H1 (cell line): ENCODE results near the gene LAPTM4A. TPM values are rescaled to one million over a fixed set of nuclear protein-coding genes. Genes with fewer than 3 reads are reported as not detected.

Experiments used
- CTCF ChIA-PET: fragments of 300-600 bp; sonication (Branson Sonifier 250); formaldehyde crosslinking; loops from one replicate; lab custom pipeline; 2021; ENCODE audit not compliant: partially characterized antibody; lab: Charles Lee
- POLR2A ChIA-PET: fragments of 300-600 bp; sonication (Branson Sonifier 250); formaldehyde crosslinking; loops from one replicate; lab custom pipeline; 2021; ENCODE audit warnings: inconsistent platforms; ENCODE audit not compliant: partially characterized antibody; lab: Charles Lee
- DNase-seq, 2 experiments: peaks; one replicate each; pipeline versions ENCODE4 v3.0.0 to v3.0.0-alpha.2; 2010 to 2022; ENCODE audit warnings: low spot score in 2 of 2, low read depth in 1 of 2, mixed read lengths in 1 of 2
- FAIRE-seq: peaks from 2 replicates; lab custom pipeline; 2011; peaks lifted over from hg19 to GRCh38; lab: Jason Lieb, UNC
- H2AFZ ChIP-seq: 2 replicates; pipeline ENCODE4 v1.8.1; 2012; ENCODE audit warnings: low read length, inconsistent platforms
- H2AK5ac ChIP-seq: 2 replicates; pipeline ENCODE4 v1.6.1; 2013; ENCODE audit warnings: low read depth, low read length
- H2BK120ac ChIP-seq: replicated peaks from 2 replicates; pipeline ENCODE3; 2013; ENCODE audit warnings: low read depth, low read length, inconsistent platforms
- H2BK12ac ChIP-seq: 2 replicates; pipeline ENCODE4 v1.6.1; 2013; ENCODE audit warnings: low read depth, low read length
- H2BK15ac ChIP-seq: 2 replicates; pipeline ENCODE4 v1.6.1; 2013; ENCODE audit warnings: low read length
- H2BK20ac ChIP-seq: 2 replicates; pipeline ENCODE4 v1.6.1; 2013; ENCODE audit warnings: low read length
- H2BK5ac ChIP-seq: 2 replicates; pipeline ENCODE4 v1.6.1; 2013; ENCODE audit warnings: low read depth, low read length
- H3K14ac ChIP-seq: 2 replicates; pipeline ENCODE4 v1.6.1; 2013; ENCODE audit warnings: inconsistent platforms; ENCODE audit not compliant: insufficient read length
- H3K18ac ChIP-seq: 2 replicates; pipeline ENCODE4 v1.6.1; 2013; ENCODE audit warnings: low read length; ENCODE audit errors: extremely low read depth
- H3K23ac ChIP-seq: 2 replicates; pipeline ENCODE4 v1.6.1; 2013; ENCODE audit warnings: inconsistent platforms; ENCODE audit not compliant: insufficient read length
- H3K23me2 ChIP-seq: 2 replicates; pipeline ENCODE4 v1.6.1; 2013; ENCODE audit warnings: low read depth, low read length
- H3K27ac ChIP-seq: 2 replicates; pipeline ENCODE4 v1.6.1; 2011; ENCODE audit warnings: low read depth, low read length, inconsistent platforms
- H3K27me3 ChIP-seq, 4 experiments: replicated peaks in 1 of 4; 1 replicate in 1 of 4; 2 replicates in 3 of 4; pipeline versions ENCODE4 v1.6.1 to v1.8.1; 2011 to 2013; ENCODE audit warnings: low read length in 3 of 4, mild to moderate bottlenecking in 3 of 4, inconsistent platforms in 2 of 4, mixed read lengths in 2 of 4, moderate library complexity in 1 of 4; ENCODE audit not compliant: control insufficient read depth in 3 of 4, insufficient read depth in 3 of 4; ENCODE audit errors: extremely low read depth in 1 of 4
- H3K36me3 ChIP-seq, 4 experiments: 2 replicates each; pipeline versions ENCODE4 v1.6.1 to v1.8.1; 2011 to 2013; ENCODE audit warnings: mild to moderate bottlenecking in 4 of 4, low read length in 3 of 4, moderate library complexity in 2 of 4, control low read depth in 1 of 4, inconsistent platforms in 1 of 4; ENCODE audit not compliant: insufficient read depth in 4 of 4, control insufficient read depth in 2 of 4
- H3K4ac ChIP-seq: replicated peaks from 2 replicates; pipeline ENCODE3; 2013; ENCODE audit warnings: low read length, low read depth, mixed read lengths, inconsistent platforms; ENCODE audit not compliant: insufficient read length
- H3K4me1 ChIP-seq, 4 experiments: replicated peaks in 1 of 4; 1 replicate in 1 of 4; 2 replicates in 3 of 4; pipeline versions ENCODE4 v1.6.1 to v1.8.1; 2011 to 2013; ENCODE audit warnings: low read length in 3 of 4, inconsistent platforms in 2 of 4, mixed read lengths in 1 of 4; ENCODE audit not compliant: insufficient read depth in 4 of 4, control insufficient read depth in 3 of 4
- H3K4me2 ChIP-seq, 2 experiments: 2 replicates each; pipeline versions ENCODE4 v1.6.1 to v1.8.1; 2011 to 2013; ENCODE audit warnings: low read depth in 2 of 2, low read length in 2 of 2, control low read depth in 1 of 2, inconsistent platforms in 1 of 2, mild to moderate bottlenecking in 1 of 2; ENCODE audit not compliant: insufficient read depth in 1 of 2
- H3K4me3 ChIP-seq, 4 experiments: fragments of 200-600, 300-600 bp in 1 of 4; sonication (generic), shearing (Covaris generic), sonication (Bioruptor Twin) in 1 of 4; 2 replicates each; pipeline versions ENCODE4 v1.5.1 to v1.8.1; 2011 to 2016; ENCODE audit warnings: low read length in 4 of 4, low read depth in 3 of 4, control low read depth in 2 of 4, inconsistent platforms in 2 of 4, mild to moderate bottlenecking in 2 of 4, mixed read lengths in 1 of 4, moderate library complexity in 1 of 4; ENCODE audit not compliant: insufficient read depth in 2 of 4; ENCODE audit errors: extremely low read depth in 1 of 4
- H3K56ac ChIP-seq: replicated peaks from 2 replicates; pipeline ENCODE3; 2013; ENCODE audit warnings: low read depth, mild to moderate bottlenecking, mixed read lengths, low read length, inconsistent platforms; ENCODE audit not compliant: insufficient read length
- H3K79me1 ChIP-seq: 2 replicates; pipeline ENCODE4 v1.6.1; 2013; ENCODE audit warnings: low read depth, low read length, control low read depth
- H3K79me2 ChIP-seq, 2 experiments: 2 replicates each; pipeline versions ENCODE4 v1.6.1 to v1.8.1; 2012 to 2013; ENCODE audit warnings: low read length in 2 of 2, mild to moderate bottlenecking in 2 of 2, inconsistent platforms in 1 of 2; ENCODE audit not compliant: insufficient read depth in 2 of 2, control insufficient read depth in 1 of 2
- H3K9ac ChIP-seq, 4 experiments: replicated peaks in 1 of 4; 1 replicate in 1 of 4; 2 replicates in 3 of 4; pipeline versions ENCODE4 v1.6.1 to v1.8.1; 2011 to 2013; ENCODE audit warnings: low read depth in 3 of 4, low read length in 3 of 4, control low read depth in 2 of 4, mild to moderate bottlenecking in 2 of 4, moderate library complexity in 2 of 4, inconsistent platforms in 1 of 4; ENCODE audit errors: extremely low read depth in 1 of 4
- H3K9me3 ChIP-seq, 2 experiments: 2 replicates each; pipeline versions ENCODE4 v1.6.1 to v1.8.1; 2012 to 2013; ENCODE audit warnings: mild to moderate bottlenecking in 2 of 2, moderate library complexity in 2 of 2, control low read depth in 1 of 2, inconsistent platforms in 1 of 2, low read depth in 1 of 2, low read length in 1 of 2, mixed read lengths in 1 of 2; ENCODE audit not compliant: insufficient read depth in 2 of 2
- H4K20me1 ChIP-seq, 2 experiments: replicated peaks in 1 of 2; 2 replicates each; pipeline versions ENCODE3 to v1.8.1; 2011 to 2013; ENCODE audit warnings: inconsistent platforms in 2 of 2, low read length in 2 of 2, mild to moderate bottlenecking in 1 of 2; ENCODE audit not compliant: insufficient read depth in 2 of 2, control insufficient read depth in 1 of 2
- H4K5ac ChIP-seq: 2 replicates; pipeline ENCODE4 v1.6.1; 2013; ENCODE audit warnings: low read length, low read depth, mixed read lengths, inconsistent platforms; ENCODE audit not compliant: insufficient read length
- H4K8ac ChIP-seq: 2 replicates; pipeline ENCODE4 v1.8.0; 2013; ENCODE audit warnings: mild to moderate bottlenecking, moderate library complexity, low read length, inconsistent platforms; ENCODE audit not compliant: insufficient read depth; ENCODE audit errors: extremely low read depth
- H4K91ac ChIP-seq: replicated peaks from 2 replicates; pipeline ENCODE3; 2013; ENCODE audit warnings: low read length, mixed read lengths, inconsistent platforms; ENCODE audit not compliant: insufficient read length
- ATF3 ChIP-seq: IDR thresholded peaks from 2 replicates; pipeline ENCODE4 v1.6.1; 2011; ENCODE audit warnings: low read depth, mild to moderate bottlenecking, low read length; ENCODE audit not compliant: insufficient read depth
- EP300 ChIP-seq, 2 experiments: IDR thresholded peaks; 1 replicate in 1 of 2; 2 replicates in 1 of 2; pipeline ENCODE4 v1.6.1; 2011 to 2012; ENCODE audit warnings: low read depth in 2 of 2, low read length in 2 of 2, mild to moderate bottlenecking in 2 of 2, borderline replicate concordance in 1 of 2, inconsistent platforms in 1 of 2, moderate library complexity in 1 of 2
- MAX ChIP-seq: IDR thresholded peaks from 2 replicates; pipeline ENCODE4 v1.6.1; 2012; ENCODE audit warnings: inconsistent platforms
- POU5F1 ChIP-seq: IDR thresholded peaks from 2 replicates; pipeline ENCODE4 v1.6.1; 2011; ENCODE audit warnings: low read depth, mild to moderate bottlenecking, low read length, moderate library complexity
- RBBP5 ChIP-seq: IDR thresholded peaks from 2 replicates; pipeline ENCODE4 v1.7.1; 2012; ENCODE audit warnings: low read depth, mild to moderate bottlenecking, inconsistent platforms, low read length, moderate library complexity, borderline replicate concordance
- WGBS, 2 experiments: shearing (Covaris generic) in 1 of 2; methylation state at CpG; one replicate each; pipeline versions ENCODE4 v1.1.6 to v1.1.7; 2013 to 2015; ENCODE audit warnings: low lambda C conversion rate in 2 of 2, mixed read lengths in 2 of 2, inconsistent platforms in 1 of 2, low coverage in 1 of 2, missing lambda C conversion rate in 1 of 2; ENCODE audit not compliant: insufficient replicate concordance in 2 of 2, insufficient coverage in 1 of 2, insufficient read length in 1 of 2; ENCODE audit errors: extremely low coverage in 1 of 2, missing lambda C conversion rate in 1 of 2; 5-methylcytosine and 5-hydroxymethylcytosine counted together
- polyA plus RNA-seq, 7 experiments: library from polyadenylated mRNA; depleted of rRNA in 3 of 7; stranded (reverse) in 5 of 7; unstranded in 2 of 7; fragments of >200 nt in 5 of 7; fragments of 200-250 nt in 2 of 7; gene quantifications; 1 replicate in 5 of 7; 2 replicates in 1 of 7; 4 replicates in 1 of 7; pipeline versions ENCODE4 v1.2.1 to v1.2.3, GENCODE V29; 2011 to 2013; ENCODE audit warnings: missing spikeins in 2 of 7, mixed read lengths in 2 of 7
- total RNA-seq: library from RNA; stranded (reverse); fragmentation: NEBNext Ultra II Directional; extraction: Animal tissue kit (Norgen Biotek cat#: 25700); gene quantifications from 2 replicates; pipeline ENCODE4 v1.2.1, GENCODE V29; 2021

The LAPTM4A gene
- total and polyA plus RNA-seq, 2 of the 8 experiments (the other 6 are each of a cell fraction or from before 2014, with no cell fraction given) = 193 to 419 TPM

GRCh38 chr2:20054119-20054518, 2.7 kb upstream of the LAPTM4A start:
- POLR2A ChIA-PET = interaction anchor here (0.9 to 1.6 kb wide), 2 partner anchors 15 to 17 kb away, joined by 3 to 5 read pairs; no protein-coding TSS in a partner anchor

More at GRCh38 chr2:20054119-20054518, 2.7 kb upstream of the LAPTM4A start:
- Histone ChIP-seq H4K8ac (no peak overlapping the region), H2BK12ac (no peak overlapping the region), H3K79me2 (peaks cover 5 to 19% of the 10 kb centered on the region in 2 experiments; a peak in 3 of 4 replicates), H4K20me1 (peaks cover 0 to 1% of the 10 kb centered on the region in 2 experiments), H3K14ac (no peak overlapping the region), H4K91ac (no peak overlapping the region), H3K18ac (no peak overlapping the region), H3K79me1 (peaks cover 4% of the 10 kb centered on the region; the same call in 1 of the 2 replicates), H4K5ac (no peak overlapping the region), H3K23ac (no peak overlapping the region), H3K4me3 (no peak overlapping the region), H3K27ac (no peak overlapping the region), H2AFZ (no peak overlapping the region), H3K56ac (no peak overlapping the region), H3K27me3 (no peaks in the 10 kb centered on the region), H2BK15ac (no peak overlapping the region), H2BK20ac (no peak overlapping the region), H3K9me3 (no peaks in the 10 kb centered on the region), H3K9ac (no peak overlapping the region), H2AK5ac (no peak overlapping the region), H3K4me2 (no peak overlapping the region), H3K4ac (no peak overlapping the region), H2BK5ac (no peak overlapping the region), H2BK120ac (no peak overlapping the region), H3K36me3 (no peaks in the 10 kb centered on the region), H3K23me2 (peaks cover 10% of the 10 kb centered on the region), H3K4me1 (peaks cover 0 to 2% (median 0%) of the 10 kb centered on the region in 4 experiments; a peak in 1 of 7 replicates)
- DNase-seq = no peak
- TF ChIP-seq EP300 (IDR thresholded peaks at IDR 0.05; ENCODE audit: borderline replicate concordance in 1 of 2, low read depth in 2 of 2, low read length in 2 of 2) (no peak), MAX (no peak), ATF3 (no peak), RBBP5 (no peak), POU5F1 (no peak)
- FAIRE-seq = no peak
- CTCF ChIA-PET = interaction anchor here (0.6 to 2.2 kb wide), 11 partner anchors 8 to 375 kb away, joined by 3 to 8 read pairs (median 3); no protein-coding TSS in a partner anchor
- 81% methylated on average over 6 of the region's 6 CpGs; no CpG with 5 or more reads in 1 of the 2 experiments for WGBS, 2 experiments
